OCI-M2 (cell line): ENCODE measurements around the gene TMEM236.

Experiments
- DNase-seq: peaks from one replicate; lab custom pipeline; 2025; ENCODE audit not compliant: unreplicated experiment; lab: John Stamatoyannopoulos, UW

TMEM236 gene

DNA sequence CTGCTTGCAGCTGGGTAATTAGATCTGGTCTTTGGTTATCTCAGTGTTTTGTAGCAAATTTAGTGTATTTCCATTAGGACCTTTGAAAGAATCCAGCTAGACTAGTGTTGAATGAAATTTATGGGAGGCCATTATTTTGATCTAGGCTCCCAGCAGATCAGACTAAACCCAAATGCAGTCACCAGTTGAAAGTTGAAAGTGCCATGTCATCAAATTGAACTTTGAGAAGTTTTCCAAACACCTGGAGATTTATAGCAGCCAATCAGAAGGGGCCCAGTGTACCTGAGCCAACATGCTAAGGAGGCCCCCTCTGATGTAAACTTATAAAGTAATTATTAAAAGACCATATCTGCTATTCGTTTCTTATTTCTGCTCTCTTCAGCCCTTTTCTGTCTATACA, 11.3 kb upstream of the TMEM236 start:
- no peak for DNase-seq

- no peak for DNase-seq
Measured at GRCh38 chr10:17742918-17743317, 9.1 kb upstream of the TMEM236 start.

DNA sequence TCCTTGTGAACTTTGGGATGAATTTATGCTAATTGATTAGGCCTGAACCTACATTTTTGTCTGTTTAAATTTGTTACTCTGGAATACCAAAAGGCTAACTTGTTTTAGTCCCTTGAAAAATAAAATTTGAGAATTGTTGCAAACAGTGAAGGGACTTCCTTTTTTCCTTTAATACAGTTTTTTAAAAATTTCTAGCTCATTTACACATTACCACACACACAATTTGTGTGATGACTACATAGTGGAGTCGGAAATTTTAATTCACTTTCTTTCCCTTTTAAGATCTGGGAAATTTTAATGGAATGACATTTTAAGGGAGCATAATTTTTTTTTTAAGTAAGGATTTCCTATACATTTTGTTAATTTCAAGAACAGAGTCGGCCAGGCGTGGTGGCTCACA, 8.6 kb upstream of the TMEM236 start:
- DNase-seq: no peak

DNA sequence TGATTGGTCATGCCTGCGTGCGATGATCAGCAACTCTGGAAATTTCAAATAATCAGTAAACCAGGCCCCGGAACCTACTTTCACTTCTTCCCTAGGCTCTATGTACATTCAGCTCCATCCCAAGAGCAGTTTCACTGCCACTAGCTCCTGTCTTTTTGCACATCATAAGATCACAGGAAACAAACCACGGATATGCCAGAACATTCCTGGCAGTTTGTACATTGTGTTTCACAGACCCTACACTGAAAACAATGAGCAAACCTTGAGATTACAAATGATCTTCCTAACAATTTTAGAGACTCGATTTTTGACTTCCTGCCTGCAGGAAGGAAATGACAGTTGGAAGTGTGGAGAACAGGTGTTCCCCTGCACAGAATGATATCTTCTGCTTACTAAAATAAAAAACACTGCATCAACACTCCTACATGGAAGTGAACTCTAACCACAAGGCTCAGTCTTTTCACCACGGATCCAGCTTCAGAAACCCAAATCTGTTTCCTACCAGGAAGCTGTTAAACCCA, 7.6 kb upstream of the TMEM236 start:
- no peak for DNase-seq

DNA sequence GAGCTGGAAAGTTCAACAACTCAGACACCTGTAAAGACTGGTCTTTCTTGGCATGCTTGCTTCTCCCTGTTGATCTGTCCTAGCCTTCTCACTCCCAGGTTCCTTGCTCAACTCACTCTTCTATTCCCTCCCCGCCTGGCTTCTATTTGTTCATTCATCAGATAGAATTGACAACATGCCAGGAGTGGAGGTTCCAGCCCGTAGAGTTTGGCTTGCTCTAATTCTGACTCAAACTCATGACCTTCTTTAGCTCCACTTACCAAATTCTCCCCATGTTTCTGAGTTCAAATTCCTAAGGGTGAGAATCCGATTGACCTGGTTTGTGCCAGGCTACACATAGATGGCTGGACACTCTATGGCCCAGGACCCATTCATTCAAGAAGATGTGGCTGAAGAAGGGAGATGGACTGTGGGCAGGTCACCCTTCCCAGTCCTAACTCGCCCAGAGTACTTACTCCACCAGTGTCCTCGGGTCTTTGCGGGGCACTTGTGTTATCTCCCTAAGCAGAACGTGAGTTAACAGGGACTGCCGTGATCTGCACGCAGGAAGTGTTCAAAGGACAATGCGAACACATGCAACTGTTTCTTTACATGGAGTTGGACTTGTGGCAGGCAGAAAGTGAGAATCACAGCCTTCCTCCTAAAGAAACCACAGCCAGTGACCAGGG, 4.0 kb upstream of the TMEM236 start:
- DNase-seq: no peak

GRCh38 chr10:17749890-17750289, 2.1 kb upstream of the TMEM236 start:
- DNase-seq: no peak

DNA sequence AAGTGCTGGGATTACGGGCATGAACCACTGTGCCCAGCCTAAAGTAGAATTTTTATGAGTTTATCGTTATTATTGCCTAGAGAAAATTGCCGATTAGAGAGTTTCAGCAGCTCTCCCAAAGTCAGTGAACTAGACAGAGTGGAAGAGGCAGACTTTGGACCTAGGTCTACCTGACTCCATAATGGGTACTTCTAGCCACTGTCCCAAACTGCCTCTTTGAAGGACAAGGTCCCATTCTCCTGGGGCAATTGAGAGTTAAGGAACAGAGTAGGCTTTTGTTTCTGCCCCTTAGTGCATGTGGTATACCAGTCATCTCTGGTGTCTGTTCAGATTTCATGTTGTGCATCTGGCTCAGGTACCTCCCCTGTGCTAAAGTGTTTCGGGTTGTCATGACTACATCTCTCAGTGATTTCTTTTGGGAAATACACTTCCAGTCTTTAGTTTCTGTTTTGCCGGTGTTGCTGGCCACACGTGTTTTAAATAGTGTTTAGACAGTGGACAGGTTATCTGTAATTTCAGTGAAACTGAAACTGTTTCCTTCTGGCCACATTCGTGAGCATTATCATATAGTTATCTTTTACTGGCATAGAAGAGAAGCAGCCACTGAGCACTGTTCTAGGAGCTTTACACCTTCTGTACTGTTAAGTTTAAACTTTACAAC, 4.7 kb downstream of the TMEM236 start:
- DNase-seq: no peak

- no peak for DNase-seq
Measured at GRCh38 chr10:17758200-17758599, 6.2 kb downstream of the TMEM236 start.

- DNase-seq: no peak
Measured at GRCh38 chr10:17758896-17759295, 6.9 kb downstream of the TMEM236 start.

GRCh38 chr10:17764142-17764541, 12.1 kb downstream of the TMEM236 start:
- DNase-seq: no peak

DNA sequence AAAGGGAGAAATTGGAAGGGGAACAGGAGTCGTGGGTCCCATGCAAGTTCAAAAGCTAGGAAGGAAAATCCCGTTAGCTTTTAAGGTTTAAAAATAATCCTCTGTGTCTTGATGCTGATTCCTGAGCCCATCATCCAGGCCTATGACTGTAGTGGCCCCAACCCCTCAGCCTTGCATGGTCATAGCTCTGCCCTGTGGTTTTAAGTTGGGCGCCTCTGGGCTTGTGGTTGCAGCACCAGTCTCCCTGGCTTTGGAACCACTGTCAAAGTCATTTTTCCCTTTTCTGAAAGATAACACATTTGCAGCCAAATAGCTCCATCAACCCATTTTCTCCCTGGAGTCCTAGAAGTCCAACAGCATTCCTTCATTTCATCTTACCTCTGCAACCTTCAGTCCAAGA, 13.6 kb downstream of the TMEM236 start:
- no peak for DNase-seq

DNA sequence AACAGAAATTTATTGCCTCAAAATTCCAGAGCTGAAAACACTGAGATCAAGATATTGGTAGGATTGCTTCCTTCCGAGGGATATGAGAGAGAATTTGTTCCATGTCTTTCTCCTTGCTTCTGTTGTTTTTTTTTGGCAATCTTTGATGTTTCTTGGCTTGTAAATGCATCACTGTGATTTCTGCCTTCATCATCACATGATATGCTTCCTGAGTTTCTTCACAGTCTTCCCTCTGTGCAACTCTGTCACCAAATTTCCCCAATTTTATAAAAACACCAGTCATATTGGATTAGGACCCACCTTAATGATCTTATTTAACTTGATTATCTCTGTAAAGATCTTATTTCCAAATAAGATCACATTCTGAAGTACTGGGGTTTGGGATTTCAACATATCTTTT, 14.7 kb downstream of the TMEM236 start:
- no peak for DNase-seq

DNA sequence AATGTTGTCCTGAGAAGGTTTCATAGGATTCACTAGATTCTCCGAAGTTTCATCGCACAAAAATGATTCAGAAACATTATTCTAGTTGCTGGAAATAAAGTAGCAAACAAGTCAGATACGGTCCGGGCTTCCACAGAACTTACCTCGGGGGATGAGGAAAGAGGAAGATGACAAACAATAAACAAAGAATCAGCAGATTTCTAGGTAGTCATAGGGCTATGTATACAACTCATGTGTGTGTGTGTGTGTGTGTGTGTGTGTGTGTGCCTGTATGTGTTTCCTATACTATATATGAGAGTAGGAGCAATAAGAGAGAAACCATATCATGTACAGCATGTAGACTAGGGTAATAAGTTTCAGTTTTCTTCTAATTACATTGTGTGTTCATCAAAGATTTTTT, 16.5 kb downstream of the TMEM236 start:
- no peak for DNase-seq

DNA sequence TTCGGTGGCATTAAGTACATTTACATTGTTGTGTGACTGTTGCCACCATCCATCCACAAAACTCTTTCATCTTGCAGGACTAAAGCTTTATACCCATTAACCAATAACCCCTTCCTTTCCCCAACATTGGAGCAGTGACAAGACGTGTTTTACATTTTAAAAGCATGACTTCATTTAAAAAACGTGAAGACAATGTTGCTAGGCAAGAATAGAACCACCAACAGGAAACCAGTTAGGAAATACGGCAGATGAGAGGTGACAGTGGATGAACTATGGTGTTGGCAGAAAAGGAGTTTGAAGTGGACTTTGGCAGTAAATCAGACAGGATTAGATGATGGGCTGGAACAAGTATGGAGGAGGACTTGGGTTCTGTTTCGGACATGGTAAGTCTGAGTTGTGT, 17.0 kb downstream of the TMEM236 start:
- DNase-seq: no peak

- DNase-seq: no peak
Measured at GRCh38 chr10:17771017-17771416, 19.0 kb downstream of the TMEM236 start.

GRCh38 chr10:17779784-17780183, 27.8 kb downstream of the TMEM236 start:
- DNase-seq: no peak

DNA sequence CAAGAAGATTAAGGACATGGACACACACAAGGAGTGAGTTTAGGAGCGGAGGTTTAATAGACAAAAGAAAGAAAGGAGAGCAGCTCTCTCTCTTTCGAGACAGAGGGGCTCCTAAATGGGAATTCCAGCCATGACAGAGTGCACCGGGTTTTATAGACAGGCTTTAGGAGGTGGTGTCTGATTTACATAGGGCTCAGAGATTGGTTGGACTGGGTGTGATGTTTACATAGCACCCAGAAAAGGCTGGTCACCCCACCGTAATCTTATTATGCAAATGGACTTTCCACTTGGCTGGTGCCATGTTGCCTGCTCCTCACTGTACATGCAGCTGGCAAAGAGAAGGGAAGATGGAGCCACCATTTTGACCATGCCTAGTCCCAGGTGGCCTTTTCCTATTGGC, 28.7 kb downstream of the TMEM236 start:
- DNase-seq: no peak

DNA sequence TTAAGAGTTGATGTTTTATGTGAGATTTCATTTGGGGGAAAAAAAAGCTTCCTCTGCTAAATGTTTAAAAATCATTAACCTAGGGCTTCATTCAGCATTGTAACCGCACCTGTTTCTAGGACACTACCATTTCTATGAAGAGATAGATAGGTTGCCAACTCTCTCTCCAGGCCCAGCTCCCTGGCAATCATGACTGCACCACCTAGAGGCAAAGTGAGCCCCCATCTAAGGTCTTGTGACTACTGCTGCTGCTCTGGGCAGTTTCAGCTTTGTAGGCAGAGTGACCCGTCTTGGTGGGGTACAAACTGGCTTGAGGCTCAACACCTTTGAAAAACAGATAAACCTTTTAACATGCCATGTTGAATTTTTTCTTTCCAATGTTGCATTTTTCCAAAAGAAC, 29.9 kb downstream of the TMEM236 start:
- no peak for DNase-seq

GRCh38 chr10:17782921-17783665, 31.1 kb downstream of the TMEM236 start:
- DNase-seq: no peak

- DNase-seq: no peak
Measured at GRCh38 chr10:17783751-17784150, 31.8 kb downstream of the TMEM236 start.

DNA sequence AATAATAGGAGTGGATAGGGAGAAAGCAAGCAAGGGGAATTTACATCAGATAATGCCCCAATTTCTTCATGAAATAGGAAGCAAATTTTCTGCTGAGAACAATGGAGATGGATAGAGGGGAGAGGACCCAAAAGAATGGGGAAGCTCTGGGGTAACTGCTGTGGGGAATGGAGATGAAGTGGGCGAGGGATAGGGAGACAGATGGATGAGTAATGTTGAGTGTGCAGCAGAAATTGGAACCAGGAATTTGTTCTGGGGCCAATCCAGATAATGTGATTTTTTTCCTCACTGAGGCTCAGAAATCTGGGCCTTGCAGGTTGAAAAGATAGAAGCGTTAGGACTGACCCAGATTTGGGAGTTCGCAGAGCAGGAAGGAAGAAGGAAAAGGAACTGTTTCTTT, 32.7 kb downstream of the TMEM236 start:
- DNase-seq: no peak

DNA sequence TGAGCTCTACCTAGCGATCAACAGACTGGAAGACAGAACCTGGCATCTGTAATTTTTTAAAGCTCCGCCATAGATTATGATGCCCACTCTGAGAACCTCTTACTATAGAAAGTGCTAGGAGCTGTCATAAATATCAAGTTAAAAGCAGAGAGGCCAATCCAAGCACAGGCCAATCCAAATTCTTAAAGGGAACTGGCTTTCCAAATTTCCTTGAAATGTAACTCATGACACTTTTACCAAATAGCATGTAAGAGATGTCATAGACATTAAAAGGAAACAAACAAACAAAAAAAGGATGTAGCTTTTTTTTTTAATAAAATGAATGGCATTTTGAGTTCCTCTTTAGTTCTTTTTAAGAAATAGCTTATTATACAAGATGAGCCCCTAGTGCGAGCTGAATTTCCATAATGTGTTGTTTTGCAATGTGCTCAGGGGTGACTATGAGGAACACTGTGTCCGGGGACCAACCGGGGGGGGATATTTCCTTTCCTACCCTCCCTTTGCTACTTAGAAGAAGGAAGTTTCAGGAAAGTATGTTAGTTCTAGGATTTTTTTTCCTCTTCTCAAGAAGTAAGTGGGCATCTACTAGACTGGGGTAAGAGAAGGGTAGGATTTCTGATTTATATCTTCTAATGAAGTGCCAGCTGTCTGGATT, 33.4 kb downstream of the TMEM236 start:
- no peak for DNase-seq
